Neural cell (in vitro differentiated cells): Measurements from ENCODE around the gene MYRF.

Experiments used
- CTCF ChIP-seq: fragments of 450-650 bp; IDR thresholded peaks from 2 replicates; pipeline ENCODE4 v1.5.1; 2014; ENCODE audit warnings: antibody characterized with exemption, mild to moderate bottlenecking, moderate library complexity; ENCODE audit not compliant: poor library complexity, severe bottlenecking
- EP300 ChIP-seq: fragments of 450-650 bp; conservative IDR thresholded peaks from 2 replicates; pipeline ENCODE4 v1.6.1; 2014; ENCODE audit warnings: antibody characterized with exemption, mild to moderate bottlenecking, moderate library complexity; ENCODE audit not compliant: poor library complexity, severe bottlenecking
- EZH2 ChIP-seq: fragments of 200-600, 300-800 bp; shearing (Covaris generic), sonication (generic); IDR thresholded peaks from 2 replicates; pipeline ENCODE4 v1.6.1; 2014; ENCODE audit warnings: antibody characterized with exemption, low read length, borderline replicate concordance, mild to moderate bottlenecking; ENCODE audit not compliant: insufficient read depth, poor library complexity, severe bottlenecking
- MXI1 ChIP-seq: fragments of 450-650 bp; conservative IDR thresholded peaks from 2 replicates; pipeline ENCODE4 v1.6.1; 2014; ENCODE audit warnings: antibody characterized with exemption, mild to moderate bottlenecking; ENCODE audit not compliant: poor library complexity, severe bottlenecking
- POLR2AphosphoS5 ChIP-seq: IDR thresholded peaks from 2 replicates; pipeline ENCODE4 v1.6.1; 2012
- RAD21 ChIP-seq: fragments of 450-650 bp; conservative IDR thresholded peaks from 2 replicates; pipeline ENCODE4 v1.6.1; 2014; ENCODE audit warnings: antibody characterized with exemption, mild to moderate bottlenecking, moderate library complexity
- REST ChIP-seq: IDR thresholded peaks from 2 replicates; pipeline ENCODE4 v1.6.1; 2012; ENCODE audit warnings: borderline replicate concordance
- SMC3 ChIP-seq: fragments of 450-650 bp; conservative IDR thresholded peaks from 2 replicates; pipeline ENCODE4 v1.6.1; 2014; ENCODE audit warnings: antibody characterized with exemption, mild to moderate bottlenecking, moderate library complexity; ENCODE audit not compliant: poor library complexity
- TAF1 ChIP-seq: IDR thresholded peaks from 2 replicates; pipeline ENCODE4 v1.6.1; 2012; ENCODE audit warnings: low read depth

DNA sequence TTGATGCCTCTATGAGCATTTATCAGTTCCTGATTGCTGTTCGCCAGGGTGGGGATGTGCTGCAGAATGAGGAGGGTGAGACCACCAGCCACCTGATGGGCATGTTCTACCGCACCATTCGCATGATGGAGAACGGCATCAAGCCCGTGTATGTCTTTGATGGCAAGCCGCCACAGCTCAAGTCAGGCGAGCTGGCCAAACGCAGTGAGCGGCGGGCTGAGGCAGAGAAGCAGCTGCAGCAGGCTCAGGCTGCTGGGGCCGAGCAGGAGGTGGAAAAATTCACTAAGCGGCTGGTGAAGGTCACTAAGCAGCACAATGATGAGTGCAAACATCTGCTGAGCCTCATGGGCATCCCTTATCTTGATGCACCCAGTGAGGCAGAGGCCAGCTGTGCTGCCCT lies 43.0 kb downstream of the MYRF start:
- TF ChIP-seq POLR2AphosphoS5, result no peak
- no peak for TF ChIP-seq EZH2
- TF ChIP-seq CTCF, result no peak
- TF ChIP-seq EP300, result no peak
- no peak for TF ChIP-seq RAD21
- no peak for TF ChIP-seq REST
- no peak for TF ChIP-seq SMC3
- no peak for TF ChIP-seq TAF1
- no peak for TF ChIP-seq MXI1
